ENCODE data around the gene TMC7. TPM values are rescaled to one million over a fixed set of nuclear protein-coding genes. Genes with fewer than 3 reads are reported as not detected.

Gene TMC7
- total and polyA plus RNA-seq, 9 of the 15 experiments (the other 6 are each of a cell fraction or from before 2014, with no cell fraction given), result 0.08 to 2.0 (median 1.5) TPM

DNA sequence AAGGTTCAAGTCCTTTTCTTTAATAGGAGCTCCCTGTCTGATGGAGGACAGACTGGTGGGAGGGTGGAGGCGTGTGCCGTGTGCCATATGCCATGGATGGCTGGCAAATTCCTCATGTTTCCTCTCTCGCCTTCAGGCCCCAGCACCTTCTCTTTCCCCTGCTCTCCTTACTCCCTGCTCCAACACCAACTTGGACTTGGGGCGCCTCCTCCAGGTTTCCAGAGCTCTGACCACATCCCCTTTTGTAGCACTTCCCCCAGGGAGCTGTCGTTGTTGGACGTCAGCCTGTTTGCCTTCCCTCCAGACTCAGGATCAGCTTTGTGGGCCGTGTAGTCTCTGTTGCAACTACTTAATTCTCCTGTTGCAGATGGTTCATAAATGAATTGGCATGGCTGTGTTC is 30.7 kb downstream of the TMC7 start:
- CTCF ChIA-PET (ENCODE audit: low intra/inter-chr PET ratio), result no interaction called here
- Histone ChIP-seq H4K20me1 (replicated peaks; ENCODE audit: control insufficient read depth, insufficient read depth, low read length) (no peaks in the 10 kb centered on the region), H3K4me1 (replicated peaks in 1 of 2; ENCODE audit: control insufficient read depth in 2 of 2, insufficient read depth in 2 of 2, low read length in 2 of 2) (no peaks in the 10 kb centered on the region; a peak in 1 of 5 replicates), H3K9me1 (ENCODE audit: control insufficient read depth, insufficient read depth, low read length) (no peaks in the 10 kb centered on the region), H3K27me3 (ENCODE audit: control insufficient read depth in 2 of 2, insufficient read depth in 2 of 2, low read length in 2 of 2) (no peaks in the 10 kb centered on the region), H3K9ac (ENCODE audit: insufficient read depth in 1 of 2, low read depth in 2 of 2, low read length in 2 of 2) (no peak overlapping the region), H3K79me2 (ENCODE audit: control insufficient read depth, insufficient read depth, low read length) (no peaks in the 10 kb centered on the region), H3K27ac (ENCODE audit: extremely low read depth, low read depth, low read length) (no peak overlapping the region), H3K4me2 (ENCODE audit: insufficient read depth, low read length) (no peak overlapping the region), H3K4me3 (no peak overlapping the region), H2AFZ (ENCODE audit: low read depth, low read length) (no peak overlapping the region), H3K36me3 (ENCODE audit: control insufficient read depth, insufficient read depth, low read length) (no peaks in the 10 kb centered on the region), H3K9me3 (replicated peaks; ENCODE audit: control insufficient read depth, insufficient read depth, low read depth, low read length) (peaks cover 5% of the 10 kb centered on the region; the same call in 1 of the 2 replicates)
- FAIRE-seq (no peak), ATAC-seq (peak; percentile 62), DNase-seq (ENCODE audit: extremely low read depth in 1 of 4, low spot score in 3 of 4) (peak in 1 of 4 experiments; percentile 14)
- TF ChIP-seq, protein P1, sequence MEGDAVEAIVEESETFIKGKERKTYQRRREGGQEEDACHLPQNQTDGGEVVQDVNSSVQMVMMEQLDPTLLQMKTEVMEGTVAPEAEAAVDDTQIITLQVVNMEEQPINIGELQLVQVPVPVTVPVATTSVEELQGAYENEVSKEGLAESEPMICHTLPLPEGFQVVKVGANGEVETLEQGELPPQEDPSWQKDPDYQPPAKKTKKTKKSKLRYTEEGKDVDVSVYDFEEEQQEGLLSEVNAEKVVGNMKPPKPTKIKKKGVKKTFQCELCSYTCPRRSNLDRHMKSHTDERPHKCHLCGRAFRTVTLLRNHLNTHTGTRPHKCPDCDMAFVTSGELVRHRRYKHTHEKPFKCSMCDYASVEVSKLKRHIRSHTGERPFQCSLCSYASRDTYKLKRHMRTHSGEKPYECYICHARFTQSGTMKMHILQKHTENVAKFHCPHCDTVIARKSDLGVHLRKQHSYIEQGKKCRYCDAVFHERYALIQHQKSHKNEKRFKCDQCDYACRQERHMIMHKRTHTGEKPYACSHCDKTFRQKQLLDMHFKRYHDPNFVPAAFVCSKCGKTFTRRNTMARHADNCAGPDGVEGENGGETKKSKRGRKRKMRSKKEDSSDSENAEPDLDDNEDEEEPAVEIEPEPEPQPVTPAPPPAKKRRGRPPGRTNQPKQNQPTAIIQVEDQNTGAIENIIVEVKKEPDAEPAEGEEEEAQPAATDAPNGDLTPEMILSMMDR (IDR thresholded peaks at IDR 0.05 in 2 of 3, conservative IDR thresholded peaks at IDR 0.05 in 1 of 3; ENCODE audit: insufficient read depth in 2 of 3, low read depth in 1 of 3, low read length in 3 of 3), result peak; percentile 20 to 58 (median 22); a peak in 3 of 6 replicates
- TF ChIP-seq ZNF75A (CRISPR knock-in tag; IDR thresholded peaks at IDR 0.05) (no peak), SPI1 (IDR thresholded peaks at IDR 0.05; ENCODE audit: borderline replicate concordance, low read depth, low read length) (peak; percentile 79), RAD21 (CRISPR knock-in tag; conservative IDR thresholded peaks at IDR 0.05 in 1 of 2, IDR thresholded peaks at IDR 0.05 in 1 of 2) (peak in 1 of 2 experiments; percentile 41; a peak in 2 of 4 replicates)
- TF ChIP-seq, protein P2, sequence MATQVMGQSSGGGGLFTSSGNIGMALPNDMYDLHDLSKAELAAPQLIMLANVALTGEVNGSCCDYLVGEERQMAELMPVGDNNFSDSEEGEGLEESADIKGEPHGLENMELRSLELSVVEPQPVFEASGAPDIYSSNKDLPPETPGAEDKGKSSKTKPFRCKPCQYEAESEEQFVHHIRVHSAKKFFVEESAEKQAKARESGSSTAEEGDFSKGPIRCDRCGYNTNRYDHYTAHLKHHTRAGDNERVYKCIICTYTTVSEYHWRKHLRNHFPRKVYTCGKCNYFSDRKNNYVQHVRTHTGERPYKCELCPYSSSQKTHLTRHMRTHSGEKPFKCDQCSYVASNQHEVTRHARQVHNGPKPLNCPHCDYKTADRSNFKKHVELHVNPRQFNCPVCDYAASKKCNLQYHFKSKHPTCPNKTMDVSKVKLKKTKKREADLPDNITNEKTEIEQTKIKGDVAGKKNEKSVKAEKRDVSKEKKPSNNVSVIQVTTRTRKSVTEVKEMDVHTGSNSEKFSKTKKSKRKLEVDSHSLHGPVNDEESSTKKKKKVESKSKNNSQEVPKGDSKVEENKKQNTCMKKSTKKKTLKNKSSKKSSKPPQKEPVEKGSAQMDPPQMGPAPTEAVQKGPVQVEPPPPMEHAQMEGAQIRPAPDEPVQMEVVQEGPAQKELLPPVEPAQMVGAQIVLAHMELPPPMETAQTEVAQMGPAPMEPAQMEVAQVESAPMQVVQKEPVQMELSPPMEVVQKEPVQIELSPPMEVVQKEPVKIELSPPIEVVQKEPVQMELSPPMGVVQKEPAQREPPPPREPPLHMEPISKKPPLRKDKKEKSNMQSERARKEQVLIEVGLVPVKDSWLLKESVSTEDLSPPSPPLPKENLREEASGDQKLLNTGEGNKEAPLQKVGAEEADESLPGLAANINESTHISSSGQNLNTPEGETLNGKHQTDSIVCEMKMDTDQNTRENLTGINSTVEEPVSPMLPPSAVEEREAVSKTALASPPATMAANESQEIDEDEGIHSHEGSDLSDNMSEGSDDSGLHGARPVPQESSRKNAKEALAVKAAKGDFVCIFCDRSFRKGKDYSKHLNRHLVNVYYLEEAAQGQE (IDR thresholded peaks at IDR 0.05; ENCODE audit: borderline replicate concordance), result peak; percentile 9; the same call in 1 of the 2 replicates
- TF ChIP-seq, protein P2 (CRISPR knock-in tag; IDR thresholded peaks at IDR 0.05; ENCODE audit: low read depth), result no peak
- intact Hi-C loops (cut with micrococcal nuclease), result no loop called here
- BruUV-seq (replicated peaks), result no TSS peak
- POLR2A ChIA-PET, result interaction anchor here (0.6 kb wide), 1 partner anchor 218 kb away, joined by 4 read pairs; no protein-coding TSS in a partner anchor
- WGBS (ENCODE audit: insufficient coverage, low coverage, missing lambda C conversion rate), result 28% methylated on average over 7 of the region's 7 CpGs
- in situ Hi-C loops (cut with MboI), result no loop called here

Data from K562 (cell line).